Left forelimb (tissue), 1 donor: ENCODE data around the gene KDF1.
"Not testable (repeated sequence)": the region's sequence is repeated elsewhere in the genome, so short reads cannot be mapped to it uniquely, and the experiment has no call there.

Experiments used
- DNase-seq: peaks from one replicate; pipeline ENCODE4 v3.0.0-alpha.2; 2018; ENCODE audit warnings: low spot score

The KDF1 gene

DNA sequence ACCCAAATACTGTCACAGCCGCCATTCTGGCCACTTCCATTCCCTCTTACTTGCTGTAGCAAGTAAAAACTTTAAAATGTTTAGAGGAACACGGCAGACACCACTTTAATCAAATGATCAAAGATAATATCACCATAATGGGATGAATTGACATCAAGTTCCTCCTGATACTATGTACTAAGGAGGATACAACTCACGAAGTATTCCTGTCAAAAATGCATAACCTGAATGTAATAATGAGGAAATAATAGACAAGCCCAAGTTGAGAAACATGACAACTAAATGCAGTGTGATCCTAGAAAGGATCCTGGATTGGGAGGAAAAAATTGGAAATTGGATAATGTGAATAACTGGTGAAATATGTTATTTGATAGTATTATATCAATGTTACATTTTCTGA, 3.9 kb downstream of the KDF1 start:
- DNase-seq, result no peak

DNA sequence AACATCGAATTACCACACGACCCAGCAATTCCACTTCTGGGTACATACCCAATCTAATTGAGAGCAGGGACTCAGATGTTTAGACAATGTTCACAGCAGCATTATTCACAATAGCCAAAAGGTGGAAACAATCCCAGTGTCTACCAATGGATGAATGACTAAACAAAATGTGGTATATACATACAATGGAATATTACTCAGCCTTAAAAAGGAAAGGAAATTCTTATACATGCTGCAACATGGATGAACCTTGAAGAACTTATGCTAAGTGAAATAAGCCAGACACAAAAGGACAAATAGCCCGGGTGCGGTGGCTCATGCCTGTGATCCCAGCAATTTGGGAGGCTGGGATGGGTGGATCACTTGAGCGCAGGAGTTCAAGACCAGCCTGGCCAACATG, 6.9 kb downstream of the KDF1 start:
- DNase-seq, result no peak

DNA sequence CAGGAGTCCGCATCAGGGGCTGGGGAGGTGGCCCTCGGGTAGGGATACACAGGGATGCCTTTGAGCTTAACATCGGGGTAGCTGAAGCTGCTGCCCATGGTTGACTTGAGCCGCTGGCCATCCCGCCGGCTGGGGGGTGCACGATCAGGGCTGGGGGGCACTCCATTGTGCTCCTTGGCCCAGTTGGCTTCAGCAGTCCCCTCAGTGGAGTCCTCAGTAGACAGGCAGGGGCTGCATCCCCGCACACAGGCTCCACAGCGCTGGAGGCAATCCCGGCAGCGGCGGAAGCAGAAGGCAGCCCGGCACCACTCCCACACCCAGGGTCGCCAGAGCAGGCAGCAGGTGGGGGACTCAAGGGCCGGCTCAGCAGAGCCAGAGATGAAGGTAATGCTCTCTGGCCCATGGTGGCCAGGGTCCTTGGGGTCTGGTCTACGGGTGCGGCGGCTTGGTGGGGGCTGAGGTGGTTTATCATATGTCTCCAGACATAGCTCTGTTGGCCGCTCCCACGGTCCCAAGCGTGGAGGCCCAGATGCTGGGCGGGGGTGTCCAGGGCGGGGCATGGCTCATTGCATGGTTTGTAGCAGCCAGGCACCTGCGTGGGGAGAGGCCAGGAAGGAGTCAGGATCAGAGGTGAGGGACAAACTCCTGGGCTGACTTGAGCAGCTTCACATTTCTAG, 8.3 kb downstream of the KDF1 start:
- DNase-seq, result no peak

DNA sequence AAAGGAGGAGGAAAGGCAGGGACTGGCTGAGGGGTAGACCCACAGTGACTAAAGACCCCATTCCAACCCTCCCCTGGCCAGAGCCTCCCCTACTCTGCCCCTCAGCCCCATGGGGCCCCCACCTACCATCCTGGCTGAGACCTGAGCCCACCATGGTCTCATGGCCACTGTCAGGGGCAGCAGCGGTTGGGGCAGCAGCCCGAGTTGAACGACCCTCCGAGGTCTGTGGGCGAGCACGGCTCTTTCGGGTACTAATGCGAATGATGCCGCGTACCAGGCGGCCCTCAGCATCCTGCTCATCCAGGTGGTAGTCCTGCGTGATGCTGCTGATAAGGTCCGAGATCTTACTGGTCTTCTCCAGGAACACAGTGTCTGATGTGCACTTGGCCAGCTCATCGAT, 9.1 kb downstream of the KDF1 start:
- DNase-seq, result no peak

DNA sequence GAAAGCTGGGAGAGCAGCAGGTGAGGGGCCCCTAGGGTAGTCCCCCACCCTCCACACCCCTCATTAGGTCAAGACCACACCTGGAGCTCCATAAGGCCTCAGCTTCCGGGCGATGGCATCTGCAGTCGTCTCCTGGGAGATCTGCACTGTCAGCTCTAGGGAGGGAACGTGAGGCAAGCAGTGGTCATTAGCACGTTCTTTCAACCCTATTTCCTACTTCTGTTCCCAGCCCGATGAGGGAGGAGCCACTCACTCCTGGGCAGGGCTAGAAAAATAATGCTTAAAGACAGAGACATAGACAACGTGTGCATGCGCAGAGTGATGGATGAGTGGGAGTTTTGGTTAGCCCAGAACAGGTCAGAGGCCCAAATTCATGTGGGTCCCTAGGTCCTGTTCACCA, 9.7 kb downstream of the KDF1 start:
- no peak for DNase-seq

DNA sequence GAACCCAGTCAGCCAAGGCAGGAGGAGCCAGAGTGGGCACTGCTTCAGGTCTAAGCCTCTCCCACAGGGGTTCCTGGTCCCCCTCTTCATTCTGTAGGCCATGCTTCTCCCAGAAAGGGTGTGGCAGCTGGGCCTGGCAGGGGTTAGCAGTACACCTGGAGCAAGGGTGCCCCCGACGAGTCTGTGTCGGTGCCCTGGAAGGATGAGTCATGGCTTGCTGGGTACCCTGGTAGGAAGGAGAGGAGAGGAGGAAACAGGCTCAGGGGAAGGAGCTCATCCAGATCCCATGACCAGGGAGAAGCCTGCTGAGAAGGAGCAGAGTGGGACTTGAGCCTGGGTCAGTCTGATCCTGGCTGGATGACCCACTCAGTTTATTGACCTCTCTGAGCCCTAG, 10.3 kb downstream of the KDF1 start:
- no peak for DNase-seq

DNA sequence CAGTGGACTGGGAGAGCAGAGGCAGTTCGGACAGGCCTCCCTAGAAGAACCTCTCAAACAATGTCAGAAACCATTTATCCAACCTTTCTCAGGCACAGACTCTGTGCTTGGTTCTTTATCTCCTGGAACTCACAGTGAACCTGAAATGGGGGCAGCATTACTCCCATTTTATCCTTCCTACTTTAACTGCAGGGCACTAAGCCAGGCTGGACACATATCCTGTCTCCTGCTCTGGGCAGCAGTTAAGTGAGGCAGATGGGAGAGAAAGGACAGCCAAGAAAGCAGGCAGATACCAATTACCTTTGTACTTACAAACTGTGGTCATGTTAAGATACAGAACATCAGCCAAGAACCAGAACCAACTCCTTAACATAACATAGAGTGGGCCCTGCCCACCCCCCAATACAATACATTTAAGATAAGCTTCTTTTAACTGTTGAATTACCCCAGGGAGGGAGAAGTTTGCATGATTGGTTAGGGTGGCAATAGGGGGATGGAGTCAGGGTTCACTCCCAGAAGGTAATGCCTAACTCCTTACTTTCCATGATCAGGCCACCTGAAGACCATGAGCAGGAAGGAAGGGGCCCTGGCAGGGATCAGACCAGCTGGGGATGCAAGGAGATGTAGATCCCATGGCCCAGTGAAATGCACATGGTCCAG, 10.9 kb downstream of the KDF1 start:
- DNase-seq, result no peak

DNA sequence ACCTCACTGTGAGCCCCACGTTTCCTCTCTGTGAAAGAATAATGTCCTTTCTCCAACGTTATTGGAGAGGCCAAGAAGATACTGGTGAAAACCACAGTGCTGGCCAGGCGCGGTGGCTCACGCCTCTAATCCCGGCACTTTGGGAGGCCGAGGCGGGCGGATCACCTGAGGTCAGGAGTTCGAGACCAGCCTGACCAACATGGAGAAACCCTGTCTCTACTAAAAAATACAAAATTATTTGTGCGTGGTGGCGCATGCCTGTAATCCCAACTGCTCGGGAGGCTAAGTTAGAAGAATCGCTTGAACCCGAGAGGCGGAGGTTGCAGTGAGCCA, 11.6 kb downstream of the KDF1 start:
- DNase-seq, result not testable (repeated sequence)

DNA sequence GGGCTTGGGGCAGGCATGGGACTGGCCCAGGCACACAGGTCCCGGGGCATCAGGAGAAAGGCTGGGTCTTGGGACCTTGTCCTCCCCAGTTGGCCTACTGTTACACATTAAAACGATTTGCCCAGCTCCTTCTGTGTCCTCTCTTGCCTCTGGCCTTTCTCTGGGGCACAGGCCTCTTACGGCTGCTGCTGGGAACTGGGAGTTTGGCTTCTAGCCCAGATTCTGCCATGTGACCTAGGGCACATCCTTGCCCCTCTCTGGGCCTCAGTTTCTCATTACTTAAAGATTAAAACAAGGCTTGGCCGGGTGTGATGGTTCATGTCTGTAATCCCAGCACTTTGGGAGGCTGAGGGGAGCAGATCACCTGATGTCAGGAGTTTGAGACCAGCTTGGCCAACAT, 14.0 kb downstream of the KDF1 start:
- no peak for DNase-seq

DNA sequence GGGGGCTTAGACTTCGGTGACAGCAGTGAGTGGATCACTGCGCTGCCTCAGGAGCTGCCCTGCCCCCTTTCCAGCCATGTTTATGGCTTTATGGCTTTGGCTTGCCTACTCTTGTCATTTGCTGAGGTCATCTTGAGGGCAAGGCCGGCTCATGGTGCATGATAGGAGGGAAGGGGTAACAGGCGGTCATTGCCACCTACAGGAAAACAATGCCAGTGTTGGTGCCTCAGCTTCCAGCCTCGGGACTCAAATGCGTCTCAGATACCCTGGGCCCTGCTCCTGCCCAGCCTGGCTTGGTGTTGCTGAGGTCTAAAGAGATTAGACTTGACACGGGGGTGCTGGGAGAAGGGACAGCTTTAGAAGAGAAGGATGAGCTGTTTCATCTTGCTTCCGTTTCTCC, 14.5 kb downstream of the KDF1 start:
- no peak for DNase-seq

DNA sequence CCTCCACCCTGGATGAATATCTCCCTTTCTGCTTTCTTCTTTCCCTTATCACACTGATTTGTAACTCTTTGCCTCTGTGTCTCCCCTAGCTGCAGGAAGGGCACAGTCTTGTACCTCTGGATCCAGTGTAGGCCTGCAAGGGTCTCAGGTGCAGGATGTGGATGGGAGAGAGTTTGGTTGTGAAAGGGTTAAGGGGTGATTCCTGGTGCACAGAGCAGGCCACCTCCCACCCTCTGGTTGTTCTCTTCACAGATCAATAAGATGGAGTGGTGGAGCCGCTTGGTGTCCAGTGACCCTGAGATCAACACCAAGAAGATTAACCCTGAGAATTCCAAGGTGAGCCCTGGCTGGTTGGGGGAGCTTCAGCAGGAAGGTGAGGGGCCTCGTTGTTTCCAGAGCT, 15.1 kb downstream of the KDF1 start:
- DNase-seq, result no peak

DNA sequence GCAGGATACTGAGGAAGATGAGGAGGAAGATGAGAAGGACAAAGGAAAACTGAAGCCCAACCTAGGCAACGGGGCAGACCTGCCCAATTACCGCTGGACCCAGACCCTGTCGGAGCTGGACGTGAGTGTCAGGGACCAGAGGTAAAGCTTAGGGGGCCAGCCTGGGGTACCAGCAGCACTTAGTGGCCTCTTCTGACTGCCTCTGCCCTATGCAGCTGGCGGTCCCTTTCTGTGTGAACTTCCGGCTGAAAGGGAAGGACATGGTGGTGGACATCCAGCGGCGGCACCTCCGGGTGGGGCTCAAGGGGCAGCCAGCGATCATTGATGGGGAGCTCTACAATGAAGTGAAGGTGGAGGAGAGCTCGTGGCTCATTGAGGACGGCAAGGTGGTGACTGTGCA, 17.6 kb downstream of the KDF1 start:
- no peak for DNase-seq

DNA sequence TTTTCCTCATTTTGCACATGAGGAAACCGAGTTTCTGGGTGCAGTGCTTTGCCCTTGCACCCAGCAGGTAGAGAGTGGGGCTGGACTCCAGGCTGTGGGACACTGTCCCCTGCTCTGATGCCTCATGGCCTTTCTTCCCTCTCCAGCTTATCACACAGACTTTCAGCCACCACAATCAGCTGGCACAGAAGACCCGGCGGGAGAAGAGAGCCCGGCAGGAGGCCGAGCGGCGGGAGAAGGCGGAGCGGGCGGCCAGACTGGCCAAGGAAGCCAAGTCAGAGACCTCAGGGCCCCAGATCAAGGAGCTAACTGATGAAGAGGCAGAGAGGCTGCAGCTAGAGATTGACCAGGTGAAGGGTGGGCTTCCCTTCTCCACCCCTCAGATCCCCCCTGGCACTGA, 19.0 kb downstream of the KDF1 start:
- no peak for DNase-seq

DNA sequence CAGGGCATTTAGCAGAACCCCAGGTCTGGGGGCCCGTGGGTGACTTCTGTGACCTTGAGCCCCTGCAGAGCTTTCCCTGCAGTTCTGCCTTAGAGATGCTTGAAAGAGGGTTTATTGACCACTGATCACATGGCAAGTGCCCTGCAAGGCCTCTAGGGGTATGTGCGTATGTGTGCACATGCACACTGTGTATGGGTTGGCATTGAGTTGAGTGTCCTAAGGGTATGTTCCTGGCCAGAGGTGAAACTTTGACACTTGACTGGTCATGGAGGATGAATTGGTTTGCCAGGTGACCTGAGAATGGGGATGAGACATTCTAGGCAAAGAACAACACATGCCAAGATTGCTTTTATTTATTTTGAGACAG, 21.6 kb downstream of the KDF1 start:
- no peak for DNase-seq

DNA sequence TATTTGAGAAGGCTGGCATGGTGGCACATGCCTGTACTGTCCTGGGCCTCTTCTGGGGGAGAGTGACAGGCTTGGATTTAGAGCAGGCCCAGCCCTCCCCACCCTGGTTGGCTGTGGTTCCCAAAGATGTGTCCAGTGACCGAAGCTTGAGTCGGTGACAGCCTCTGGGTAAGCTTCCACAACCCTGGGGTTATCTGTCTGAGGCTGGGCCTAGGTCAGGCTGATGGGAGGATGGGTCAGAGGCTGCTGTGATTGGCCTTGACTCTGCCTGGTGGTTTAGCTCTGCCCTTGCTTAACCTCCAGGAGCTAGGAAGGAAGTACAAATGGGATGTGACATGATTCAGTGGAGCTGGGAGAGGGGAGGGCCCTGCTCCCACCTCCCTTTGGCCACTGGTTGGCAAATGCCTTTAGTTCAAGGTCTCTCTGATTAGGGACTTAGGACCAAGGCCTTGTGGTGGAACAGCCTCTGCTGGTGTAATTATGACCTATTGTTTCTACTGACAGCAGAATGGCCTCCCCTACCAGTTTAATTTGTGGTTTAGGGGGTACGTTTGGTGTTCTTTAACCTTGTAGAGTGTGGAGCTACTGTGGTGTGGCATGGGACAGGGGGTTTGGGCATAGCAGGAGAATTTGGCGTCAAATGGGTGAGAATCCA, 22.1 kb downstream of the KDF1 start:
- no peak for DNase-seq

DNA sequence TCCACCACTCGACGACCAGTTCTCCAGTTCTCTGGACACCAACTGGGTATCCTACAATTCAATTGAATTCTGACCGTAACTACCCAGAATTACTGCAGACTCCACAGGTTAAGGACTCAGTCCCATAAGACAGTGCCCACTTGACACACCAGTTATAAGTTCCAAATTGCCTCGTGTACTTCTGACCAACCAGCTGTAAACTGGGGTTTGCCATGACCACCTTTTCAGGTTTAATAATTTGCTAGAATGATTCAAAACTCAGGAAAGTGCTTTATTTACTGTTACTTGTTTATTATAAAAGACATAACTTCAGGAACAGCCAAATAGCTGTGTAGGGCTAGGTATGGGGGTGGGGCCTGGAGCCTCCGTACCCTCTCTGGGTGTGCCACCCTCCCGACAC, 23.4 kb downstream of the KDF1 start:
- no peak for DNase-seq

DNA sequence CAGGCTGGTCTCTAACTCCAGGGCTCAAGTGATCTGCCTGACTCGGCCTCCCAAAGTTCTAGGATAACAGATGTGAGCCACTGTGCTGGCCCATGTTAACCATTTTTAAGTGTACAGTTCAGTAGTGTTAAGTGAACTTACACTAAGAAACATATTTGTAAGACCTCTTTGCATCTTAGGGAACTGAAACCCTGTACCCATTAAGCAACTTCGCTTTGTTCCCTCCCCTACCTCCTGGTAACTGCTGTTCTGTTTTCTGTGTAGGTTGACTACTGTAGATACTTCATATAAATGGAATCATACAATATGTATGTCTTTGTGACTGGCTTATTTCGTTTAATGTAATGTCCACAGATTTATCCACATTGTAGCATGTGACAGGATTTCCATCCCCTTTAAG, 27.7 kb downstream of the KDF1 start:
- DNase-seq, result no peak

DNA sequence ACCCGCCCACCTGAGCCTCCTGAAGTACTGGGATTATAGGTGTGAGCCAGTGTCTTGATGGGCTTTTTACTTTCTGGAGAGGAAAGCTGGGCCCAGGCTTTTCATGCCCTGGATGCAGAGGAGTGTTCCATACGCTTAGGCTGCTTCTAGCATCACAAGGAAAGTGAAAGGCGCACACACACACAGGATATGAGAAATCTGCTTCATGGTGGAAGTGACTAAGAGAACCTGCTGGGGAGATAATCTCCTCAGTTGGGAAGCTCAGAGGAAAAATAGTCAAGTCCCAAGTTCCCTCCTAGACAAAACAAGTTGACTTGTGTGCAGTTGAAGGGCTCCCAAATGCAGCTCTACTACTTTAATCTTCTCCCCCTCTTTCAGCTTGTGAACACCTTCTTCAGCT, 36.6 kb downstream of the KDF1 start:
- no peak for DNase-seq

DNA sequence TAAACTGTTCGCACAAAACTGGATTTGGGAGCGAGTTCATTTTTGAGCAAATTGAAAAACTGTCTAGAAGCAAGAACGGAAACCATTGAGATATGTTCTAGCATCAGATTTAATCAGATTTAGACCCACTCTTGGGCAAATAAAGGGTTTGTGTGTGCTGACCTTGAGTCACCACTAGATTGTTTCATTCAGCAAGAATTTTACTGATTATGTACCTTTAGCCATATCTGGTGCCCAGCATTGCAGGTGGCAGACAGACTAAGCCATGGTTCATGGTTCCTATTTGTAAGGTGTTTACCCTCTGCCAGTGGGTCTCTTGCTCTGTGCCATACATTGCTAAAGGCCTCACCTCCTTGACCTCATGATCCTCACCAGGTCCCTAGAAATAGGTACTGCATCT, 37.4 kb downstream of the KDF1 start:
- DNase-seq, result no peak

DNA sequence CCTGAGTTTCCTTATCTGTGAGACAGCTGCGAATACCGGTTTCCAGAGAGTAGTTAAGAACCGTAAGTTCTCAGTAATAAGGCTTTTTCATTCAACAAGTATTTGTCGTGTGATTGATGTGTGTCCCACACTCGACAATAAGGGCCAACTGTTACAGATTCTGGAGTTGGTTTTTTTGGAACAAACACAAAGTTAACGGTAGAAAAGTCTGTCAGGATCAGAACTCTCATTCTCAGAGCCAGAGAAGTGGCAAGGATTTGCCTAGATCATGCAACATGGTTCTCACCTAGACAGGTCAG, 37.9 kb downstream of the KDF1 start:
- no peak for DNase-seq

DNA sequence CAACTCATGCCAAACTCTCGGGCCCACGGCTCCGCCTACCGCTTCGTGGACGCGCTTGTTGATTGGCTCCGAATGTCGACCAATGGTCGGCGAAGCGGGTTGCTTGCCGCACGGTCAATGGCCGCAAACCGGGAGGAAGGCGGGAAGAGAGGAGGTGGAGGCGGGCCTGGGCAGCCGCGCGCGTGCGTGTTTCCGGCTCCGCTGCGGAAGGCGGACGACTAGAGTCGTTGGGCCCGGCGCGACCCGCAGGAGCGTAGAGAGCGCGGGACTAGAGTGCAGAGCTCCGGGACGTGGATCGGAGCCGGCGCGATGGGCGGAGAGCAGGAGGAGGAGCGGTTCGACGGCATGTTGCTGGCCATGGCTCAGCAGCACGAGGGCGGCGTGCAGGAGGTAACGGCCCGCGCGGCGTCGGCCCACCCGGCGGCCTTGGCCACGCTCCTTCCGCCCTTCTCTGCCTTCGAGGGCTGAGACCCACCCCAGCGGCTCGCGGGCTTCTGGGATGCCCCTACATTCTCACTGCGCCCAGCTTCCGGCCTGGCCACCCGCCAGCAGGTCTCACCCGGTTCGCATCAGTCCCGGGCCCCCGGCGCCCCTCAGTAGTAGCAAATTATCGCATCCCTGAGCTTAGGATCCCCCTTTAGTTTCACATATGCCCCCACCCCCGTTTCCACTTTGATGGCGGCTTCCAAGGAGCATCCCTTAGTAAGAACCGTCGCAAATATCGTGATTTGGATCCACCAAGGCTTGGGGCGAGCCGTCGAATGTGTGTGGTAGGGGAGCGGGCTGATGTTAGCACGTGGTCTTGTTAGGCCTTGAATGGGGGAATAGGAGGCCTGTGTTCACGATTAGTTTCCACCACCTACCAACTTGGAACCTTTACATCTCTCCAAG, 38.5 kb downstream of the KDF1 start, which contains the start of gene NUDC:
Gene NUDC (plus strand): TSS at position 204 of the 891 bp plus-strand sequence. CDS start 106 bp downstream, at position 310.
- peak; percentile 96 for DNase-seq

DNA sequence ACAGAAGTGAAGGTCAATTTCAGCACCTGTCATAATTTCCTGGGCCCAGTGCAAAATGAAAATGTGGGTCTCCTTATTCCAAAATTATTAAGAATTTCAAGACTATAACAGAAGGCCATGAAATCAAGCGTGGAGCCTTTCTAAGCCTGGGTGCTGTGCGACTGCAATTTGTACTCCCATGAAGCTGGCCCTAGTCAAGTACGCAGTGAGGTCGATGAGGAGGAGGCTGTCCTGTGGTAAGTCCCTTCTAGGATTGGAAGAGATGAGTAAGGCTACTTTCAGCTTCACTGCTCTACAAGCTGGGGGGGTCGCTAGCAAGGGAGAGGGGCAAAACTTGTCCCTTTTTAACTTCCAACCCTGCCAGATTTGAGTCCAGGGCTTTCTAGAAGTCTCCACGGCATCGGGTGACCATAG, 39.1 kb downstream of the KDF1 start:
- no peak for DNase-seq
